ENCODE data around the gene RNF213.

The RNF213 gene

GRCh38 chr17:80352216-80352895, 91.7 kb downstream of the RNF213 start:
- DNase-seq (ENCODE audit: low read depth): no peak

GRCh38 chr17:80352991-80353665, 92.5 kb downstream of the RNF213 start:
- DNase-seq (ENCODE audit: low read depth): no peak

- no peak for DNase-seq (ENCODE audit: low read depth)
Measured at GRCh38 chr17:80353718-80354275, 93.1 kb downstream of the RNF213 start.

- DNase-seq (ENCODE audit: low read depth): no peak
Measured at GRCh38 chr17:80354336-80354735, 93.7 kb downstream of the RNF213 start.

- no peak for DNase-seq (ENCODE audit: low read depth)
Measured at GRCh38 chr17:80356231-80356856, 95.7 kb downstream of the RNF213 start.

- no peak for DNase-seq (ENCODE audit: low read depth)
Measured at GRCh38 chr17:80358131-80358530, 97.5 kb downstream of the RNF213 start.

- no peak for DNase-seq (ENCODE audit: low read depth)
Measured at GRCh38 chr17:80358861-80359260, 98.2 kb downstream of the RNF213 start.

GRCh38 chr17:80359422-80360110, 98.9 kb downstream of the RNF213 start:
- DNase-seq (ENCODE audit: low read depth): no peak

GRCh38 chr17:80360396-80360795, 99.7 kb downstream of the RNF213 start:
- no peak for DNase-seq (ENCODE audit: low read depth)

GRCh38 chr17:80361495-80362220, 101.0 kb downstream of the RNF213 start:
- no peak for DNase-seq (ENCODE audit: low read depth)

GRCh38 chr17:80362428-80363119, 101.9 kb downstream of the RNF213 start:
- DNase-seq (ENCODE audit: low read depth): peak; percentile 18

GRCh38 chr17:80363120-80363515, 102.5 kb downstream of the RNF213 start:
- no peak for DNase-seq (ENCODE audit: low read depth)

- DNase-seq (ENCODE audit: low read depth): no peak
Measured at GRCh38 chr17:80363518-80364090, 103.0 kb downstream of the RNF213 start.

- no peak for DNase-seq (ENCODE audit: low read depth)
Measured at GRCh38 chr17:80364091-80364691, 103.5 kb downstream of the RNF213 start.

- DNase-seq (ENCODE audit: low read depth): no peak
Measured at GRCh38 chr17:80365001-80365965, 104.6 kb downstream of the RNF213 start.

- DNase-seq (ENCODE audit: low read depth): no peak
Measured at GRCh38 chr17:80365983-80366382, 105.3 kb downstream of the RNF213 start.

- DNase-seq (ENCODE audit: low read depth): no peak
Measured at GRCh38 chr17:80367503-80367902, 106.9 kb downstream of the RNF213 start.

- DNase-seq (ENCODE audit: low read depth): no peak
Measured at GRCh38 chr17:80371196-80371595, 110.5 kb downstream of the RNF213 start.

GRCh38 chr17:80372456-80372855, 111.8 kb downstream of the RNF213 start:
- no peak for DNase-seq (ENCODE audit: low read depth)
